DMS153 (cell line): ENCODE measurements around the gene PTPRH.
"Not testable (repeated sequence)": the region's sequence is repeated elsewhere in the genome, so short reads cannot be mapped to it uniquely, and the experiment has no call there.

ENCODE experiments used
- DNase-seq: peaks from one replicate; lab custom pipeline; 2025; lab: John Stamatoyannopoulos, UW

PTPRH gene

DNA sequence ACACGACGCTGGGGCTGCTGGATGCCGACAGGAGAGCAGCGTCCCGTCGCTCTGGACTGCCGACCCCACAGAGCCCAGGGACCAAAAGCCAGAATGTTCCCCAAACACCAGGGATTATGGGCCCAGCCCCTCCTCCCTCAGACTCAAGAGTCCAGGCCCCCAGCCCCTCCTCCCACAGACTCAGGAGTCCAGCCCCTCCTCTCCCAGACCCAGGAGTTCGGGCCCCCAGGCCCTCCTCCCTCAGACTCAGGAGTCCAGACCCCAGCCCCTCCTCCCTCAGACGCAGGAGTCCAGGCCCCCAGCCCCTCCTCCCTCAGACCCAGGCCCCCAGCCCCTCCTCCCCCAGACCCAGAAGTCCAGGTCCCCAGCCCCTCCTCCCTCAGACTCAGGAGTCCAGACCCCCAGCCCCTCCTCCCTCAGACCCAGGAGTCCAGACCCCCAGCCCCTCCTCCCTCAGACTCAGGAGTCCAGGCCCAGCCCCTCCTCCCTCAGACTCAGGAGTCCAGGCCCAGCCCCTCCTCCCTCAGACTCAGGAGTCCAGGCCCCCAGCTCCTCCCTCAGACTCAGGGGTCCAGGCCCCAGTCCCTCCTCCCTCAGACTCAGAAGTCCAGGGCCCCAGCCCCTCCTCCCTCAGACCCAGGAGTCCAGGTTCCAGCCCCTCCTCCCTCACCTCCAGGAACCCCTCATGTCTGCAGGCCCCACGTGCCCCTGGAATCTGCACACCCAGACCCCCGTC is 15.5 kb upstream of the PTPRH start:
- DNase-seq, result not testable (repeated sequence)

GRCh38 chr19:55224038-55224665 is 14.9 kb upstream of the PTPRH start:
- DNase-seq, result no peak

GRCh38 chr19:55223291-55224037 is 14.2 kb upstream of the PTPRH start:
- DNase-seq, result no peak

- DNase-seq, result no peak
Observed at GRCh38 chr19:55220525-55220924, 11.2 kb upstream of the PTPRH start.

GRCh38 chr19:55216461-55217198 is 7.3 kb upstream of the PTPRH start:
- DNase-seq, result peak; percentile 98

- DNase-seq, result no peak
Observed at GRCh38 chr19:55213547-55213946, 4.2 kb upstream of the PTPRH start.

DNA sequence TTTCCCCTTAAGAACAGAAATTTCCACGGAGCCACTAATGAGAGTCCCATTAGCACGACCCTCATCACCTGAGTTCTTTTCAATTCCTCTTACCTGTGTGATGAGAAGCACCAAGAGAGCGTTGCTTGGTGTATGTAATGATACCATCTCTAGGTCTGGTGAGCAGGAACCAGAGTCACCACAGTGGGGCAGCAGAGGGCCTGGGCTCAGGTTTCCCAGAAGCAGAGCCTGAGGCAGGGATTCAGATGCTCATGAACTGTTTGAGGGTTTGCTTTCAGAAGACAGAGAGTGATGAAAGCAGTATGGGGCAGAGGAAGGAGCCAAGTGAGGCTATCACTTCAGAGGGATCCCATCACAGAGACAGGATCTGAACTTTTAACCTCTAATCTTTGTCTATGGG is 3.1 kb upstream of the PTPRH start:
- peak; percentile 91 for DNase-seq

DNA sequence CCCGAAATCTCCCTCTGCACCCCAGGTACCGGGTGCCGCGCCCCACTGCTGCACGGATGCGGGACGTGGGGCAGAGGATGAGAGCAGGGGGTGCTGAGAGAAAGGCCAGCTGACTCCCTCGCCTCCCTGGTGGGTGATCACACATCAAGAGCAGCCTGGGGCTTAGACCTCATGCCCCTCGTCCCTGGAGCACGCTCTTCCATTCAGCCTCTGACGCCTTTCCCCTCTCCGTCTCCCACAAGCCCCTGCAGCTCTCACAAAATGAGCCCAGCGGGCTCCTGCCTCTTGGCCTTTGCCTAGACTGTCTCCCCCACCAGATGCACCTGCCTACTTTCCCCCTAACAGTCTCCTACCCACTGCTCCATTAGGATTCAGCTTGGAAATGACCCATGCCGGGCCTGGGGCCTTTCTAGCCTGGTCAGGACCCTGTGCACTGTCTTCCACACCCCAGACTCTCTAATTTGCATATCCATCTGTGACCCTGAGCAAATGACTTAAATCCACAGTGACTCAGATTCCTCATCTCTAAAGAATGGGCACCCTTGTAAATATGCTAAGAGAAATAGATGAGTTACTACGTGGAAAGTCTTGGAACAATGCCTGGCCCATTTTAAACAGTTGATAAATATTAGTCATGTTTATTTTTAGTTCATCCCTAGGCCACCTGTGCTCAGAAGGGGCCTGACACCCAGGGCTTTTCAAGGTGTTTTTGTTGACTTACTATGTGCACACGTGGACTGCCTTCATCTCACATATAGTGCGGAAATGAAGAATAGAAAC is 582 bp upstream of the PTPRH start:
- peak; percentile 93 for DNase-seq

- peak; percentile 76 for DNase-seq
Observed at GRCh38 chr19:55206664-55207500, 2.4 kb downstream of the PTPRH start.

GRCh38 chr19:55202199-55202598 is 7.1 kb downstream of the PTPRH start:
- not testable (repeated sequence) for DNase-seq

DNA sequence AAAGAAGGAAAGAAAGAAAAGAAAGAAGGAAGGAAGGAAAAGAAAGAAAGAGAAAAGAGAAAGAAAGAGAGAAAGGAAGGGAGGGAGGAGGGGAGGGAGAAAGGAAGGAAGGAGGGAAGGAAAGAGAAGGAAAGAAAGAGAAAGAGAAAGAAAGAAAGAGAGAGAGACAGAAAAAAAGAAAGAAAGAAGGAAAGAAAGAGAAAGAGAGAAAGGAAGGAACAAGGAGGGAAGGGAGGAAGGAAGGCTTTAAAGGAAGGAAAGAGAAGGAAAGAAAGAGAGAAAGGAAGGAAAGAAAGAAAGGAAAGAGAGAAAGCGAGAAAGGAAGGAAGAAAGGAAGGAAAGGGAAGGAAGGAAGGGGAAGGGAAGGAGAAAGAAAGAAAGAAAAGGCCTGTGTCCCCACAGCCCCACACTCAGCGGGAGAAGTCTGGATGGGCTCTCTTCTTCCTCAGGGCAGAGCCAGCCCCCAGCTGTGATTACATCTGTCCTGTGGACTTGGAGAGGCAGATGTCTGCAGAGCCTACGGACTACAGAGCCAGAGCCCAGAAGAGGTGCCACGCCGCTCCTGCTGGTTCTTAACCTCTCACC is 9.6 kb downstream of the PTPRH start:
- DNase-seq, result no peak

DNA sequence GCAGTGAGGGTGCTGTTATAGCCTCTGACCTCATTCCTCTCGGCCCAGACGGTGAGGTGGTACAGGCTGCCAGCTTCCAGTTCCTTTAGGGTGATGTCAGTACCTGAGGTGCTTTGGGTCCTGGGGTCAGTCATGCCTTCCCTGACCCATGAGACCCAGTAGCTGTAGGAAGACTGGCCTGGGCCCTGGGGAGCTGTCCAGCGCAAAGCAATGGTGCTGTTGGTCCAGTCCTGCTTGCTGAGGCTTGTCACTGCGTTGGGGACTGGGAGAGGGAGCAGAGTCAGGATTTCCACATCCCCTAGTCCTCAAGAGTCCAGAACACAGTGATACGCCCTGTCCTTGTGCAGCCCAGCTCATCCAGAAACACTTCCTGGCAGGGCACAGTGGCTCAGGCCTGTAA is 10.7 kb downstream of the PTPRH start:
- DNase-seq, result no peak

DNA sequence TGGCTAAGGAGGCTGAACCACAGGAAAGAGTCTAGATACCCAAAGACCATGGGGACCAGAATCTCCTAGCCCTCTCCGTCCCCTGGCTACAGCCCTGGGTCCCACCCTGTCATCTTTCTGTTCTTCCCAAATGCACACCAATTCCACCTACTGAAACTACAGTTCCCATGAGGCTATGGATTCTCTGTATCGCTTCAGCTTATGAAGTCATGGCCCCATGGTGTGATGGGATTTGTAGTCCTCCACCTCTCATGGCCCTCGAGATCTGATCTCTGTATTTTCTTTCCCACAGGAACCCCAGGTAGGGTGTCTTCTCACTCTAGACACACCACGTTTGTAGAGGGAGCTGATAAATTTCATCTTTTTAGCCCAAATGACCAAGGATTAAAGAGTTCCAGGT is 11.8 kb downstream of the PTPRH start:
- no peak for DNase-seq

DNA sequence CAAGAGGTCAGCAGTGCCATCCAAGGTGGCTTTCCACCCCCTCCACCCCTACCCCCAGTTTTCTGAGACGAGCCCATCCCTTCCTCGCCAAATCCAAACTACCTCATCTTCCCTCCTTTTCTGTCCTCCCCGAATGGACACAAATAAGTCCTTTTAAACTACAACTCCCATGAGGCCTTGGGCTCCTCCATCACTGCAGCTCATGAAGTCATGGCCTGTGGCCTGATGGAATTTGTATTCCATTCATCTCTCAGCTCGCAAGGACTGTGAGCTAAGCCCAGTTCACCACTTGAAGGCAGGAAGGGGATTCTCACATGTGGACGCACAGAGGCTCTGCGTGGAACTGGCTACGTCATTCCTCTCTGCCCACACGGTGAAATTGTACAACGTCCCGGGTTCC is 12.5 kb downstream of the PTPRH start:
- no peak for DNase-seq

DNA sequence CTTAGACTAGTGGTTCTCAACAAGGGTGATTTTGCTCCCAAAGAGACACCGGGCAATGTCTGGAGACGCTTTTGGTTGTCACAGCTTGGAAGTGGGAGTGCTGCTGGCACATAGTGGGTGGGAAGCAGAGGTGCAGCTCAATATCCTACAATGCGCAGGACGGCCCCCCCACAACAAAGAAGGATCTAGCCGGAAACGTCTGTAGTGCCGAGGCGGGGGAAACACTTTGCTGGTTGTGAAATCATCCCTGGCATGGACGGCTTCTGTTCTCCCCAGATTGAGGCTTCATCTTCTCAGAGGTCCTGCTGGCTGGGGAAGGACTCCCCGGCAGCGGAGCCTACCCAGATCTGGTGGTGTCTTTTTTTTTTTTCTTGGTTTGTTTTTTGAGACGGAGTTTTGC is 15.8 kb downstream of the PTPRH start:
- no peak for DNase-seq

DNA sequence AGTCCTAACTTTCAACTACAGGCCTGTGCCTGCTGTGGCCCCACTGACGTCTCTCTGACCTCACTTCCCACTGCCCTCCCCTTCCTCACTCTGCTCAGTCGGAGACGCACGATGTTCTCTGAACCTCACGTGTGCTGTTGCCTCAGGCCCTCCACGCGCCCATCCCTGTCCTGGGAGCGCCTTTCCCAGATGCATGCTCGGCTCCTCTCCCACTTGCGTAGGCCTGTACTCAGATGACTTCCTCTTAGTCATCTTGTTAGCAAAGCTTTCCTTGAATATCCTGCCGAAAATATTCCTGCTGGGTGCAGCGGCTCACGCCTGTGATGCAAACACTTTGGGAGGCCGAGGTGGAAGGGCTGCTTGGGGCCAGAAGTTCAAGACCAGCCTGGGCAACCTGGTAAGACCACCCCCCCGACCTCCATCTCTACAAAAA is 19.9 kb downstream of the PTPRH start:
- no peak for DNase-seq

GRCh38 chr19:55188625-55189024 is 20.7 kb downstream of the PTPRH start:
- no peak for DNase-seq

GRCh38 chr19:55186080-55186479 is 23.2 kb downstream of the PTPRH start:
- no peak for DNase-seq

GRCh38 chr19:55181740-55182139 is 27.6 kb downstream of the PTPRH start:
- DNase-seq, result no peak
